ENCODE results near the gene CNIH4. TPM values are rescaled to one million over a fixed set of nuclear protein-coding genes. Genes with fewer than 3 reads are reported as not detected.

CNIH4 gene
- total RNA-seq, 2 experiments from 2014 or later = 44.8 to 45.1 TPM

DNA sequence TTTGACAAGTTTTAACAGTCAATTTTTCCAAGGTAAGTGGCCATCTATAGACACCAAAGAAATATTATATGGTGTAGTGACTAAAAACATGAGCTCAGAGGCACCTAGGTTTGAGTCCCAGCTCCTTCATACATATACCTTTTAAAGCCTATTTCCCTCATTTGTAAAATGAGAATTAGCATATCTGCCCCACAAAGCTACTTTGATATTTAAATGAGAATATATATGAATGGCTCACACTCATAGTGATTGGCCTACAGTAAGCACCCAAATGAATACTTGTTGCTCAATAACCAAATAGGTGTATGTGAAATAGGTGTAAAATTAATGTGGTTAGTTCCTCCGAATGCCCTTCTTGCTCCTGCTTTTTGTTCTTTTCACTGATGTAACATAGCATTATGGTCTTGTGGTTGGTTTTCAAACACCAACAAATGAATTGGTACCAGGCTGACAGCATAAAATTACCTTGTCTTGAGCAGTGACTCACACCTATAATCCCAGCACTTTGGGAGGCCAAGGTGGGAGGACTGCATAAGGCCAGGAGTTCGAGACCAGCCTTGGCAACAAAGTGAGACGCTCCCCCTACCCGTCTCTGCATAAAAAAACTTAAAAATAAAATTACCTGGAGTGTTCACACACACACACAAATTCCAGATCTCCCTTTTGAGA lies 25.3 kb downstream of the CNIH4 start:
- CTCF ChIA-PET = interaction anchor here (0.9 to 1.4 kb wide), 4 partner anchors 17 to 38 kb away, joined by 3 to 5 read pairs (median 3); no protein-coding TSS in a partner anchor
- TF ChIP-seq, protein P1, sequence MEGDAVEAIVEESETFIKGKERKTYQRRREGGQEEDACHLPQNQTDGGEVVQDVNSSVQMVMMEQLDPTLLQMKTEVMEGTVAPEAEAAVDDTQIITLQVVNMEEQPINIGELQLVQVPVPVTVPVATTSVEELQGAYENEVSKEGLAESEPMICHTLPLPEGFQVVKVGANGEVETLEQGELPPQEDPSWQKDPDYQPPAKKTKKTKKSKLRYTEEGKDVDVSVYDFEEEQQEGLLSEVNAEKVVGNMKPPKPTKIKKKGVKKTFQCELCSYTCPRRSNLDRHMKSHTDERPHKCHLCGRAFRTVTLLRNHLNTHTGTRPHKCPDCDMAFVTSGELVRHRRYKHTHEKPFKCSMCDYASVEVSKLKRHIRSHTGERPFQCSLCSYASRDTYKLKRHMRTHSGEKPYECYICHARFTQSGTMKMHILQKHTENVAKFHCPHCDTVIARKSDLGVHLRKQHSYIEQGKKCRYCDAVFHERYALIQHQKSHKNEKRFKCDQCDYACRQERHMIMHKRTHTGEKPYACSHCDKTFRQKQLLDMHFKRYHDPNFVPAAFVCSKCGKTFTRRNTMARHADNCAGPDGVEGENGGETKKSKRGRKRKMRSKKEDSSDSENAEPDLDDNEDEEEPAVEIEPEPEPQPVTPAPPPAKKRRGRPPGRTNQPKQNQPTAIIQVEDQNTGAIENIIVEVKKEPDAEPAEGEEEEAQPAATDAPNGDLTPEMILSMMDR (IDR thresholded peaks at IDR 0.05) = no peak
- ATAC-seq (peak; percentile 68), DNase-seq (peak; percentile 56)
- intact Hi-C loops (cut with micrococcal nuclease) = no loop called here
- Mint-ChIP-seq H3K27me3 (no peaks in the 10 kb centered on the region), H3K36me3 (ENCODE audit: low read depth) (peaks cover 44% of the 10 kb centered on the region), H3K9me3 (no peaks in the 10 kb centered on the region), H3K27ac (peak overlapping the region; percentile 89), H3K4me1 (ENCODE audit: low read depth) (peaks cover 78% of the 10 kb centered on the region), H3K4me3 (peak overlapping the region; percentile 25)
- POLR2A ChIA-PET = interaction anchor here (0.9 to 1.2 kb wide), 4 partner anchors 16 to 53 kb away, joined by 3 to 7 read pairs (median 4); partner anchors contain the start of gene WDR26

DNA sequence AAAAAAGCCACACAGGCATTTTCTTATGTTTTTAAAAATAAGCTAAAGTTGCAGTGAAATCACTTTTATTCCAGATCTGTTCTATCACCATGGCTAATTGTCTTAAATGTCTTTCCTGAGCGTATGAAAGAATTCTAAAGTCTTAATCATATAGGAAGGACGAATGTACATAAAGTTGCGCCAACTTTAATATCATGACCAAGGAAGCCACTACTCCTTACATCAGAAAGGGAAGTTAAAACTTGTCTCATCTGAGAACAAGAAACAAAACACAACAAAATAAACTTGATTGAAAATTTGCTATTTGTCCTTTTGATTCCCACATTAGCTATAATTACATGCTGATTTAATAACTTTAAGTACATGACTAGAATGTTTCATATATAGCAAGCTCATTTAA lies 26.5 kb downstream of the CNIH4 start:
- no peak for ATAC-seq
- H3K36me3 Mint-ChIP-seq (ENCODE audit: low read depth) = peaks cover 42% of the 10 kb centered on the region
- H3K4me3 Mint-ChIP-seq = no peak overlapping the region
- no peaks in the 10 kb centered on the region for H3K27me3 Mint-ChIP-seq
- ChIA-PET POLR2A (interaction anchor here (1.2 kb wide), 1 partner anchor 51 kb away, joined by 4 read pairs; the partner anchor contains the start of gene WDR26), CTCF (interaction anchor here (0.7 to 2.0 kb wide), 6 partner anchors 8 to 318 kb away, joined by 3 to 4 read pairs (median 3); no protein-coding TSS in a partner anchor)
- H3K27ac Mint-ChIP-seq = no peak overlapping the region
- TF ChIP-seq, protein P1 (IDR thresholded peaks at IDR 0.05) = no peak
- H3K9me3 Mint-ChIP-seq = no peaks in the 10 kb centered on the region
- intact Hi-C loops (cut with micrococcal nuclease) = no loop called here
- DNase-seq = no peak
- peaks cover 78% of the 10 kb centered on the region for H3K4me1 Mint-ChIP-seq (ENCODE audit: low read depth)

DNA sequence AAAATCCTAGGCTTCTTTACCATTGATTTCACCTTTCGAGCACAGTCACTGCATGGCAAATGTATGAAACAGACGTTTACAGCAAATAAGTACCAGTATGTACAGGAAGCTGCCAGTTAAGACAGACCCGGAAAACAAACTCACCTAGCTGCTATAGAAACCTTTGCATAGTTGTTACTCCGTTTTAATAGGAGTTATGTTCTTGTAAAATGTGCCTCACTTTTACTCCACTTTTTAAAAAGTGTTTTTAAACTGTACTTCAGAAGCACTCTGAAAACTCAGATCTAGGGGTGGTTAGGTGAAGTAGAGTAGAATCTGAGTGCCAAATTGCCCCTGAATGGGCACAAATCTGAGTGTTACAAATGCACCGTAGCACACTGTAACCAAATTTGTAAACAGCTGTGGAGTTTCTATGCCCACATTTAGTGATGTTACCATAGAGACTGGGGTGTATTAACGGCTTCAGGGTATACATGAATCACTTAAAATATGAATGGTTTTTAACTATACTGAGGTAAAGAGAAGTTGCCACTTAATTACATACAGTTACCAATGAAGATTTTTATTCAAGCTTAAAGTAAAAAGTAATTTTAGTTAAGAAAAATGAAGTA lies 30.7 kb downstream of the CNIH4 start:
- CTCF ChIA-PET = interaction anchor here (0.9 to 2.8 kb wide), 6 partner anchors 9 to 126 kb away, joined by 3 to 9 read pairs (median 3); no protein-coding TSS in a partner anchor

DNA sequence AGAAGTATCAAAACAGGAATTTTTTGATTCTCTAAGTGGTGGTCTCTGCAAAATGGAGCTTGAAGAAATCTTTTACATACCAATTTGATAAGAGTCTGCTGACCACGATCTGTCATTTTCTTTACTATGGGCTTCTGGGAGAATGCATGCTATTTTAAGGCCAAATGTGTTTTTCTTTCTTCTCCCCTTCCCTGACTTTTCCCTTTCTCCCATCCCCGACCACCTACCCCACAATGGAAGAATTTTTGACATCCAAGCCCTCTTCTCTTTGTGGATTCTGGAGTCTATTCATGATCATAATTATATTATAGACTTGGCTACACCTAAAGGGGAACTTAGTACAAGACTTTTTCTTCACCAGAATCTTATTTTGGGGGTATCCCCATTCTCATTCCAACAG lies 31.3 kb downstream of the CNIH4 start:
- H3K9me3 Mint-ChIP-seq = no peaks in the 10 kb centered on the region
- ATAC-seq (no peak), DNase-seq (no peak)
- POLR2A ChIA-PET = interaction anchor here (0.7 to 1.3 kb wide), 4 partner anchors 10 to 41 kb away, joined by 3 to 4 read pairs (median 3); no protein-coding TSS in a partner anchor
- no peak overlapping the region for H3K27ac Mint-ChIP-seq
- peaks cover 63% of the 10 kb centered on the region for H3K36me3 Mint-ChIP-seq (ENCODE audit: low read depth)
- CTCF ChIA-PET = interaction anchor here (0.9 to 2.8 kb wide), 5 partner anchors 9 to 30 kb away, joined by 3 to 9 read pairs (median 3); no protein-coding TSS in a partner anchor
- intact Hi-C loops (cut with micrococcal nuclease) = no loop called here
- H3K27me3 Mint-ChIP-seq = no peaks in the 10 kb centered on the region
- TF ChIP-seq, protein P1 (IDR thresholded peaks at IDR 0.05) = no peak
- no peak overlapping the region for H3K4me3 Mint-ChIP-seq
- peaks cover 48% of the 10 kb centered on the region for H3K4me1 Mint-ChIP-seq (ENCODE audit: low read depth)

More for the DNA sequence above, 30.7 kb downstream of the CNIH4 start:
- POLR2A ChIA-PET = interaction anchor here (0.7 to 1.3 kb wide), 4 partner anchors 10 to 42 kb away, joined by 3 to 4 read pairs (median 3); no protein-coding TSS in a partner anchor
- Mint-ChIP-seq H3K27ac (peak overlapping the region; percentile 50), H3K4me3 (no peak overlapping the region), H3K9me3 (no peaks in the 10 kb centered on the region), H3K36me3 (ENCODE audit: low read depth) (peaks cover 58% of the 10 kb centered on the region), H3K4me1 (ENCODE audit: low read depth) (peaks cover 48% of the 10 kb centered on the region), H3K27me3 (no peaks in the 10 kb centered on the region)
- no peak for DNase-seq
- TF ChIP-seq, protein P1 (IDR thresholded peaks at IDR 0.05) = no peak
- intact Hi-C loops (cut with micrococcal nuclease) = no loop called here
- peak; percentile 50 for ATAC-seq

Data from activated CD8-positive, alpha-beta T cell treated with anti-CD3 and anti-CD28 coated beads for 36 hours (primary cell).